ENCODE measurements around the gene CMTM5.
"Not testable (repeated sequence)": the region's sequence is repeated elsewhere in the genome, so short reads cannot be mapped to it uniquely, and the experiment has no call there.

DNA sequence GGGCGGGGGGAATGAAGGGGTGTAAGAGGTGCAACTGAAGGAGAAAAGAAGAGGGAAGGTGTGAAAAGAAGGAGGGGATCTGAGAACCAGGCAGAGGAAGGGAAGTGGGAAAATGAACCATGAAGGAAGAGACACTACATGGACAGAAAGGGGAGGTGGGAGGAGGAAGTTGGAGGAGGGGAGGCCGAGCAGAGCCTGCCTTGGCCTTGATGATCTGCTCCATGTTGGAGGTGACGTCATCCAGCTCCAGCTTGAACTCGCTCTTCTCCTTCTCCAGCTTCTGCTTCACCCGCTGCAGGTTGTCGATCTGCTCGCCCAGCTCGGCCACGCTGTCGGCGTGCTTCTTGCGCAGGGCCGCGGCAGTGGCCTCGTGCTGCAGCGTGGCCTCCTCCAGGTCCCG, 42.8 kb downstream of the CMTM5 start:
- TF ChIP-seq, protein P1, sequence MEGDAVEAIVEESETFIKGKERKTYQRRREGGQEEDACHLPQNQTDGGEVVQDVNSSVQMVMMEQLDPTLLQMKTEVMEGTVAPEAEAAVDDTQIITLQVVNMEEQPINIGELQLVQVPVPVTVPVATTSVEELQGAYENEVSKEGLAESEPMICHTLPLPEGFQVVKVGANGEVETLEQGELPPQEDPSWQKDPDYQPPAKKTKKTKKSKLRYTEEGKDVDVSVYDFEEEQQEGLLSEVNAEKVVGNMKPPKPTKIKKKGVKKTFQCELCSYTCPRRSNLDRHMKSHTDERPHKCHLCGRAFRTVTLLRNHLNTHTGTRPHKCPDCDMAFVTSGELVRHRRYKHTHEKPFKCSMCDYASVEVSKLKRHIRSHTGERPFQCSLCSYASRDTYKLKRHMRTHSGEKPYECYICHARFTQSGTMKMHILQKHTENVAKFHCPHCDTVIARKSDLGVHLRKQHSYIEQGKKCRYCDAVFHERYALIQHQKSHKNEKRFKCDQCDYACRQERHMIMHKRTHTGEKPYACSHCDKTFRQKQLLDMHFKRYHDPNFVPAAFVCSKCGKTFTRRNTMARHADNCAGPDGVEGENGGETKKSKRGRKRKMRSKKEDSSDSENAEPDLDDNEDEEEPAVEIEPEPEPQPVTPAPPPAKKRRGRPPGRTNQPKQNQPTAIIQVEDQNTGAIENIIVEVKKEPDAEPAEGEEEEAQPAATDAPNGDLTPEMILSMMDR (IDR thresholded peaks at IDR 0.05): not testable (repeated sequence)
- TF ChIP-seq POLR2AphosphoS5 (IDR thresholded peaks at IDR 0.05; ENCODE audit: insufficient read depth in 1 of 2, low read depth in 1 of 2); POLR2A (IDR thresholded peaks at IDR 0.05): not testable (repeated sequence)
